ENCODE data around the gene PTPRT. TPM values are rescaled to one million over a fixed set of nuclear protein-coding genes. Genes with fewer than 3 reads are reported as not detected.

PTPRT gene
- total RNA-seq, 1 donor from 2014 or later = not detected

DNA sequence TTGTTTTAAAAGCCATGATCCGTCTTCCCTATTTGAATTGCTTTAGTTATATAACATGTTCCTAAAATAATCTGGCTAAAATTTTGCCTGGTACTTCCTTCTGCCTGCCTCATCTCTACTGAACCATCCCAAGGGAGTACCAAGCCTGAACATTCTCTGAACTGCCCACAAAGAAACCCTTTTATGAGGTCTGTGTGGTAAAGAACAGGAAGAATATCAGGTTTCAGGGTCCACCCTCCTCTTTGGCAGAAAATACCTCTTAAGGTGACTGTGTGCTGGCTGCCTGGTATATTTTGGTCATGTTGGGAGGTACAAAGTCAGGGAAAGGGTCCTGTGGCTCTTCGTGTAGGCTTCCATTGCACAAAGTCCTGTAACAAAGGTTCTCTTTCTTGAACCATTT is 997.4 kb downstream of the PTPRT start:
- DNase-seq (ENCODE audit: low read depth) = no peak

DNA sequence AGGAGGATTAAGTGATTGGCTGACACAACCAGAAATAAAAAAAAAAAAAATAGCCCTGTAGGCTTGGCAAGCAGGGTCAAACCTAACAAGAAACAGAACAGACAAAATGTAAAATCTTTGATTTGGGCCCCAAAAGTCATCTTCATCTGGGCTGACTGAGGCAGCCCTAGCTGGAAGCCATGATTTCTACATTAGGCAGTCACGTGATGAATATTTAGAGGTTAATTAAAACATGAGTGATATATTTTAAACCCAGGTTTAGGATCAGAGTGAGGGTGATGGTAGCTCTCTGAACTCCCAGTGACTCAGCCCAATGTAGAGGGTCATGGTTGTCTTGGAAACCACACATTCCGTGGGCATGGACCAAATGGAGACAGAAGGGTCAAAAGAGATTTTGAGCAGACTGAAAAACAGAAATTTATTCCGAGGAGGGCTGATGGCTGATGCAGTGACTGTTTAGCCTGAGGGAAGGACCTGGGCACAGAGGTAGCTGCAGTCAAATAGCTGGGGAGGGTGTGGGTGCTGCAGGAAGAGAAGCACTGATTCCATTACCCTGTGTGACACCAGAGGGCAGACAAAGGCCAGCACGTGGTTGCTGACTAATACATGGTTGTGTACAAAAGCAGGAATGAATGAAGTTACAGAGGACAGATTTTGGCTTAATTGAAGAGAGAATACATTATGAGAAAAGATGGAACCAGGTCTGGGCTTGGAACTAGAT is 998.4 kb downstream of the PTPRT start:
- no peak for DNase-seq (ENCODE audit: low read depth)

DNA sequence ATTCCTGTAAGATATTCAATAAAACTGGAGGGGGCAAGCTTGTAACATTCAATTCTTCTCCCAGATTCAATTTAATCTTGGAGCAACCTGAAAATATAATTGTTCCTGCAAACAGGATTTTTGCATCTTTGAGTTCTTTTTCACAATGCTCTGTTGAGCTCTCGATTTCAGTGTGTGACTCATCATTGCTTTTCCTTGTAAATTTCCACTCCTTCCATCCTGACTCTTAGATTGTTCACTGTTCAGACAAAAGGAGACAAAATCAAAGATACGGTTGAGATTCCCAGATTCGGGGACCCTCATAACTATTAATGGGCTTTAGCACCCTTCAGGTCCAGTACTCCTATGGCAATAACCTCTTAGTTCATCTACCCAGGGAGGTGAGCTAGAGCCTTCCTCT is 999.6 kb downstream of the PTPRT start:
- DNase-seq (ENCODE audit: low read depth) = no peak

DNA sequence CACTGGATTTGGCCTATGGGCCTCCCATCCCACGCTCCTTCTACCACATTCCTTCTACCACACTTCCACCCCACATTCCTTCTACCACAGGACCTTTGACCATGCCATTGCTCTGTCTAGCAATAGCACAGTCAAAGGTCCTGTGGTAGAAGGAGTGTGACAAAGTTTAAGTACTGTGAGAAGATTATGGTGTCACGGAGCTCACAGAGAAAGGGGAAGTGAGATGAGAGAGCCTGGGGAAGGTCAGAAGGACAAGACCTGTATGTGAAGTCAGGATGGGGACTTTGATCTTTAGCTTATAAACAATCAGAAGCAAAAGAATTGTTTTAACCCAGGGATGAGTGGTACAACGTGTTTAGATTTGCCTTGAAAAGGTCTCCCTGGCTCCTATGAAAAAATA is 1003.4 kb downstream of the PTPRT start:
- no peak for DNase-seq (ENCODE audit: low read depth)

DNA sequence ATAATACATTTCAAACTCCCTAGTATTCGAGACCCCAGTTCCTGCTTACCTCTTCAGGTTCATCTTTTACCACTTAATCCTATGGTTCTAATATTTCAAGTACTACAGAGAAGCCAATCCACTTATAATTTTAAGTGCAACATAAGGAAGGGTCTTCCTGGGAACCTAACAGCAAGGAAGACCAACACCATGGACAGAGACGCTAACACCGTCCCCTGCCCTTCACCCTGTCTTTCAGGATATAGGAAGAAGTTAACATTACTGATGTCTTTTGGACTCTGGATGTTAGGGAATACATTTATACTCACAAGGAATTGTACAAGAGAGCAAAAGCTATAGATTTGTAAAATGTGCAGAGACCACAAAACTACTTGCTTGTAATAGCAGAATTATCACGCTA is 1006.6 kb downstream of the PTPRT start:
- no peak for DNase-seq (ENCODE audit: low read depth)

DNA sequence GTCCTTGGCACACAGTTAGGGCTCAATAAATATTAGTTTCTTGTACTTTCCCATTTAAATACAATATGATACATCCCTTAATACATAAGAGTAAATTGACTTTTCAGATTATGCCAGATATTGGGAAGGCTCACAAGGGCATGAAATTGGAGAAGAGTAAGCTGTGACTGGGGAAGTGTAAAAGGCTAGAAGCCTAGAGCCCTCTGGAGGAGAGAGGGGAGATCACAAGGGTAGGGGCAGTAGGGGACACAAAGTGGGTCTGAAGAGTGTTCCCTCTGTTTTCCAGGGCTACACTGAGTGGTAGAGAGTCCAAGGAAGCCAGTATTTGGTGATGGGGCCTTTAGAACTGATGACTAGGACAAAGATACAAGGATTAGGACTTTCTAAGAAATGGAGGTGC is 1008.6 kb downstream of the PTPRT start:
- DNase-seq (ENCODE audit: low read depth) = no peak

DNA sequence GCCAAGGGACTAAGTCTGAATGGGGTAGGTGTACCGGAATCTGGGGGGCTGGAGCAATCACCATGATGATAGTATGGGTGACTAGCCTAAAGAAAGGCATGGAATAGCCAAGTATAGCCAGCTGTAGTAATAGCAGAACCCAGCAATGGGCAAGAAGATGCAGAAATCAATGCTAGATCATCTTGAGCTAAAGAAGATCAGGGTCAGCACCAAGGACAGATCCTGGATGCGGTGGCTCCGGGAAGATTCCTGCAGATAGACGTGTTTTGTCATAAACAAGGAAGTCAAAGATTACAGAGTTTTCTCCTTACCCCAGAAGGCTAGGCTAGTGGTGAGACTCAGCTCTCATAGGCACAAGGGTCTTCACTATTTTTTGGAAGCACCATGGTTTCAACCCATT is 1009.9 kb downstream of the PTPRT start:
- no peak for DNase-seq (ENCODE audit: low read depth)

DNA sequence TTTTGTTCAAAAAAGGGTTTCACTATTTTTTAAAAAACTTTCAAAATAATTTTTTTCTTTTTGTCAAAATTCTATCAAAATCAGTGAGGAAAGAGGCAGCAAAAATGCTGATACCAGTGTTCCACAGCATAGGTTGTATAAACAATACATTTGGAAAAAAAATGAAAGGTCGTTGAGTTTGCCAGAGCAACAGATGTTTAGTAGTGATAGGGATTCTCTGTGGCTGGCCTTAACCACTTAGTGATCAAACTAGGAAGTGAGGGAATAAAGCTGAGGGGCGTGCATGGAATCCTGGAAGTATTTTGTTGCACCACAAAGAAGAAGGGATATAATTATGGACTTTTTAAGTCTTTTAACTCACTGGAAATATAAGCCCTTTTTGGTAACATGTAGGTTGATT is 1016.3 kb downstream of the PTPRT start:
- DNase-seq (ENCODE audit: low read depth) = no peak

DNA sequence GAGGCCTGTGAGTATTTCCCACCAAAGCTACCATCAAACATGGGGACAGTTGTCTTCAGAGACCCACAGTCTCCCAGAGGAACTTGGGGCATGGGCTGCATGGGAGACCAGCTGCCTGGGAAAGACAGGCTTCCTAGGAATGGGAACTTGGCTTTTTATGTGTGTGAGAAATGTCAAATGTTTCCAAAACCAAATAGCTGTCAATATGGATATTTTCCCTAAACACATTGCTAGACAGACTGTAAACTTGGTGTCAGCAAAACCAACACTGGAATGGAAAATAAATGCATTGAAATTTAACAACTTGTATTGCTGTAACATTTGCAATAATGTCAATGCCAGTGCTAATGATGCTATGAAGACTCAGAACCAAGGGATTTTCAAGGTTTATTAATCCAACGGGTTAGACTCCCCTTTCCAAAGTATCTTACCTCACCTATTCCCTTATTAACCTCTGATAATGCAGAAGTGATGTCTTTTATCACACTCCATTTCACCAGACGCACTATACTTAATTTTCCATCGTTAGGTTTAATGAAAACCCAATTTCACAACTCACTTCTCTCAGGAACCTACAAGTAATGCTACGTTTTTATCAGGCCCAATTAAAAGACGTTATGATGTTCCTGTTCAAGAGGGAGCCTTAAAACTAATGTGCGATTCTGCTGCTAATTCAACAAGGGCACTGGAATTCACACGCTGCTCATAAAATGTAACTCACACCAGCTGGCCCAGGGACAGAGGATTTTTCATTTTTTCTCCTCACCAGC is 1025.4 kb downstream of the PTPRT start:
- DNase-seq (ENCODE audit: low read depth) = no peak

DNA sequence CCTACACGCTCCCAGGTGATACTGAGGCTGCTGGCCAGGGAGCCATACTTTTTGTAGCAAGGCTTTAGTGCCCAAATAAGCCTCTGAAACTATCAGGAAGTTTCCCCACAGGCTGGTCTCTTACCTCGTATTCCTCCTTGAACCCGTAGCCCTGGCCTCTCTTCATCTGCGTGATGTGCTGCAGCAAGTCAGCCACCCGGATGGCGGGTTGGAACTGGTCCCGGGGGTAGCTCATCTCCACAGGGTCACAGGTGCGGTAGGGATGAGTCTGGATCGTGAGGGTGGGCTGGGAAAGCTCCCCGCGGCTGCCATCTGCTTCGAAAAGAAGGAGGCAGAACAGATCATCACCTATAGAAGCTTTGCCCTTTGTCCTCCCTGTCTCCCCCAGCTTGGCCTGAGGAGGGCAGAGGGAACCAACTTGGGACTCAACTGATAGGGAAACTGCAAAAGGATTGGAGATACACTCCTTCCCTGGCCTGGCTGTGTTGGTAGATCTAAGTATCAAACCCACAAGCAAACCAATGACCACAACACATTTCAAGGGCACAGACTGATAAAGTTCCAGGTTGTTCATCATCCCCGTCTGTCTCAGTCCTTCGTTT is 1028.4 kb downstream of the PTPRT start:
- no peak for DNase-seq (ENCODE audit: low read depth)

DNA sequence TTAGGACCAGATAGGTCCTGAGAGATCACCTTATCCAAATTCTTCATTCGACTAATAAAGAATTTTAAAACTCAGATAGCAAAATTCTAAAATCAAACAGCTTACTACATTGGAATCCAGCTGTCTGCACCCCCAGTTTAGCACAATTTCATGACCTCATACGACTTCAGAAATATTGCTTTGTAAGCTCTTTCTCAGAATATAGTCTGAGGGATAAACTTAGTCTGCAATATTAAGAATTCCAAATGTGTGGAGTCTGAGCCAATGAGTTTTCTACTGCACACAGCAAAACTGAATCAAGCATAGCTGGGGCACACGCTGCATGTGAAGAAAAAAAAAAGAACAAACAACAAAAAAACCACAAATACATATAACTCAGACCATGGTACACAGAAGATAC is 1029.9 kb downstream of the PTPRT start:
- DNase-seq (ENCODE audit: low read depth) = no peak

DNA sequence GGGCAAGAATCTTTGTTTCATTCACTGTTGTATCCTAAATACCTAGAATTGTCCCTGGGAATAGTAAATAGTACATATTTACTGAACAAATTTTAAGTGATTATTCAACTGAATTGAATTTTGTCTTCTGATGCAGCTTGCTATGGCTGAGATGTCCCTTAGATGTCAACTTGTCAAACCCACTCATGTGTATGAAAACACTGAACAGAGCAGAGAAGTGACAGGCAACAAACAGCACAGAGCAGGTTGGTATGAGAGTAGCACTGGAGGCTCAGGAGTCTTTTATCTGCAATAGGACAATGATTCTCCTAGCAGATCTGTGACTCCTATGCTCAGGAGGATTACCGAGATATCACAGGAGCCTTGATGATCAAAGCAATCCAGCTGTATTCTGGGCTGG is 1031.4 kb downstream of the PTPRT start:
- DNase-seq (ENCODE audit: low read depth) = no peak

DNA sequence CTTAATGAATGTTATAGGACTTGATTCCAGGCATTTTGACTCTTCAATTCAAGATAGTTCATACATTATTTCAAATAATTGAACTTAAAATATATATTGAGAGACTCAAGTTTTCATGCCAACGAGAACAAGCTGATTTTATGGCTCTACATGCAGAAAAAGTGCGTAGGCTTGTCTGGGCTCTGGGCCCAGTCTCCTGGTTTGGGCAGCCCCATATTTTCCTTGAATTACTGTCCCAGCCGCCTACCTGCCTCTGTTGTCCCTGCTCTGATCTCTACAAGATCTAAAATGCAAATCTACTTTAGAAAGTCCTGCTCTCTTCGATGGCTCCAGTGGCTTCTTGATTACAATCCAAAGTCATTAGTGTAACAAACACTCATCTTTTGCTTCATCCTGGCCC is 1034.1 kb downstream of the PTPRT start:
- DNase-seq (ENCODE audit: low read depth) = no peak

DNA sequence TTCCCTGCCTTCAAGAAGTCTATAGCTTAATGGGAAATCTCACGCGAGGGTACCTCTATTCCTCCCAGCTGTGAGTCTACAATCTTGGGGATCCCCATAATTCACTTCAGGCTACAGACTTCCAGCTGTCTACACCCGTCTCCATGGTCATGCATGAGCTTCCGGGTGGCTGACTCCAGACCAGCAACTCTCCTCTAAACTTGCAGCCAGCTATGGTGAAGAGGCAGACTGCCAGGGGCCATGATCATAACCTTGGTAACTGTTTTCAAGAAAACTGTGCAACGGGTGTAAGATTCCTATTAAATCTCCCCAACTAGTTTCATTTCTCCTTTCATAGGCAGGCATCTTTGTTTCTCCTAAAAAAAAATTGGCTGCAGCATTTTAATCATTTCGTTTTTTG is 1037.1 kb downstream of the PTPRT start:
- no peak for DNase-seq (ENCODE audit: low read depth)

DNA sequence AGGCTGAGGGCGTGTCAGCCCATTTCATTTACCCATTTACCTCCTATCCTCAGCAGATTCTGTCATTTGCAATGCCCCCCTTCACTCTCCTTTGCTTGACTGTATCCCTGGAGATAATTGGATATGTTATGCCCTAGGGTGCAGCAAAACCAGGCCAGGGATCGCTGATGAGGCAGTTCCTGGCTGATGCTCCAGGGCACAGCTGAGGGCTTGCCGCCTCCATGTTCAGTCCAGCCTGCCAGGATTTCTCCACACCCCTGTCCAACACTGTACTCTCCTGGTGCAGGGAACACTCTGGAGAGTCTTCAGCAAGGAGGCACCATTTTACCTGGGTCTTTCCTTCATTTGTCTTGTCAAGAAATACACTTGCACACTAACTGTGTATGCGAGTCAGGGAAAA is 1039.5 kb downstream of the PTPRT start:
- no peak for DNase-seq (ENCODE audit: low read depth)

DNA sequence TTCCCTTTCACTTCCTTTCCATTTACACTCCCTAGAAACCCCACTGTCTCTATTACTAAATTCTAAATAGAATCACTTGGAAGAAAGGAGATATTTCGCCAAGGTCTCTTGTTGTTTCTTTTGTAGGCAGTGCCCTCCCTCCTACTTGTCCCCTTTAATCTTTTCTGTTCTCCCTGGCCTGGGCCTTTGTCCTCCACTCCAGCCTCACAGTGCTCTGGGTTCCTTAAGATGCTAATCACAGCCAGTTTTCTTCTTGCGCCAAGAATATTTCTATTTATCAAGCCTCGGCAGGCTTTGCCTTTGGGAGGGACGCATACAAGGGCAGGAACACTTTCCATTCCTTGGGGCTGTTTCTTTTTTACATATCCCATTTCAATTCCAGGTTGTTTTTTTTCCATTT is 1051.0 kb downstream of the PTPRT start:
- DNase-seq (ENCODE audit: low read depth) = no peak

DNA sequence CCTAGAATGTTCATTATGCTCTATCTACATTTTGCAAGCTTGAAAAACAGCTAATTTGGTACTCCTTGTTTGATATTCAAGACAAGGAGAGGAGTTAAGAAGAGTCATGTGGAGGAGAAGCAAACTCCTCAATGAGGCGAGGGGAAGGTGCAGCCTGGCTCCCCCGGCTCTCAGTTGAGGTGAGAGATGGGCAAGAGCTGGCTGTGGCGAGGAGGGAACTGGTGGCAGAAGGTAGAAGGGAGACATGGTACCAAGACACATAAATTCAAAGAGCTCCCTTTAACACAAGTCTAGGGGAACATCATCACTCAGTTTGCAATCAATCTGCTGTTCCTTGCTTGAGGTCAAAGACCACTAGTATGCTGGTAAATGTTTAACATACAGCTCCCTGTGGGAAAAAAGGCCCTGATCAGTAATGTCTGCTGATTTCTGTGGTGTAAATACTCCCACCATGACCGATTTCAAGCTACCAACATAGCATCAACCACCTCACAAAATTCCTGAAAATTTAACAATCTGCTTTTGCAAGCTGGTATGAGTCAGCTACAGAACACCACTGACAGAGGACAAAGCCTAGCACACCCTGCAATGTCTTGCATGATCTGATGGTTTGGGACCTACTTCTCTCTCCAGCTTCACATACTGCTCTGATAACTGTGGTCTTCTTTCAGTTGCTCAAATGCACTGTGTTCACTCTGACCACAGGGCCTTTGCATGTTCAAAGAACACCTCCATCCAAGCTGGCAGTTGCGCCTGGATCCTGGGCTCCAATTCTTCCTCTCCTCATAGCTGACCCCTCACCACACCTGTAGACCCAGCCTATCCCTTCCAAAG is 1055.2 kb downstream of the PTPRT start:
- no peak for DNase-seq (ENCODE audit: low read depth)

DNA sequence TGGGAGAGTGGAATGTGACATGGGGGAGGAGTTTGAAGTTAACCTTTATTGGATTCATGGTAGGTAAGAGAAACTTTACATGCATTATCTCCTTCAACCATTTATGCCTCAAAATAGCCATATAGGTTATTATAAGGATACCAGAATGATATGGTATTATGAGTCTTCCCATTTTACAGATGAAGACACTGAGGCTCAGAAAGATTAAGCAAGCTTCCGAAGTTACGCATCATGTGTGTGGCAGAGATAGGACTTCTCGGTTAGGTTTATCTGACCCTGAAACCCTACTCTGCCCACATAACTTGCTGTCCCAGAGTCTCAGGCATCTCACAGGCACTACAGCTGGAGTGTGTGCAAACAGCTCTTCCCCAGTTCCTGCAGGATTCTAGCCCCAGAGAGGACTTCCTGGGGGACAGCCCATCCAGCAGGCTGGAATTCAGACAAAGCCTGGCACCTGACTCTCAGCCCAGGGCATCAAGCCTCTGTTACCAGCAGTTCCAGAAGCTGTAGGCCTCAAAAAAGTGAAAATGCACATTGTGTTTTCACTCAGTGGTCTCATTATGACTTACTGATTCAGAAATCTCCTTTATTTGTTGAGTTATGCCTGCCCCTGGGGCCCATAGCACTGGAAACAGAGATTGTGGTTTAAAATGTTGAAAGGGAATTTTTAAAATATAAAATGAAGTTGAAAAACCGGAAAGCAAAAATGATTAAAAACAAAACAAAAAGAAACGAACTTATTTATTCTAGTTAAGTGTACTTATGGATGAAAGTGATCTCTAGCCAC is 1058.7 kb downstream of the PTPRT start:
- DNase-seq (ENCODE audit: low read depth) = no peak

DNA sequence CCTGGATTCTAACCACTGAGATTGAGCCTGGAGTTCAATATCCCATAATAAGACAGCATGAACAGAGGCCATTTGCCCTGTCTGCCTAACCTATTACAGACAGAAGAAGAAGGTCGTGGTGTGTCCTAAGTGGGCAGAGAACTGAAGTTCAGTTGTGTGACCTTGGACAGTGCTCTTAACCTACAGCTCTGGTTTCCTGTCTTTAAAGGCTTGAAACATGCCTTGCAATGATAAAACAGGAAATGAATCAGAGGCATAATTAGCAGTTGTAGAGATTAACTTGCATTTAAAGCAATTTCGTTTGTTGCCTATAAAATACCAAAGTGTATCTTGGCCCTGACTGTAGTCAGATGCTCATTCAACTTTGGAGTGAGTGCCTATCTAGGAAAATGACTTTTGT is 1064.3 kb downstream of the PTPRT start:
- DNase-seq (ENCODE audit: low read depth) = no peak

DNA sequence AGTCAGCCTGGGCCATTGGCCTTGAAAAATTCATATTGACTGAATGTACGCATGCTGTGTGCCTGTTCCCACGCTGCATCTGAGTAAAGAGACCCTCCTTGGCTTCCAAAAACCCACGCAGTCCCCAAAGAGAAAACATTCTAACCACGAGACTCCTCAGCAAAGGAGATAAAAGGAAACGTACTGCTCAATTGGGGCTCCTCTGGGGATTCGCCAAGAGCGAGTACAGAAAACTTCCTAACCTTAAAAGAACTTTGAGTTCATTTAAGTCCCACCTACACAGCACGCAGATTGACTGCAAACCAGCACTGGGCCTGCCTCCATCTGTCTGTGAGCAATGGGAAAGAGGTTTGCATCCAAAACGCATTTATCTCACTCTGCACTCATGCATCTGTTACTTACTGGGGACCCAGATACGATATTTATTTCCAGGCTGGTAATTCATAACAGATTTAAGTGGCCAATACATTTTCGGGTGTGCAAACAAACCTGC is 1065.7 kb downstream of the PTPRT start:
- DNase-seq (ENCODE audit: low read depth) = no peak

DNA sequence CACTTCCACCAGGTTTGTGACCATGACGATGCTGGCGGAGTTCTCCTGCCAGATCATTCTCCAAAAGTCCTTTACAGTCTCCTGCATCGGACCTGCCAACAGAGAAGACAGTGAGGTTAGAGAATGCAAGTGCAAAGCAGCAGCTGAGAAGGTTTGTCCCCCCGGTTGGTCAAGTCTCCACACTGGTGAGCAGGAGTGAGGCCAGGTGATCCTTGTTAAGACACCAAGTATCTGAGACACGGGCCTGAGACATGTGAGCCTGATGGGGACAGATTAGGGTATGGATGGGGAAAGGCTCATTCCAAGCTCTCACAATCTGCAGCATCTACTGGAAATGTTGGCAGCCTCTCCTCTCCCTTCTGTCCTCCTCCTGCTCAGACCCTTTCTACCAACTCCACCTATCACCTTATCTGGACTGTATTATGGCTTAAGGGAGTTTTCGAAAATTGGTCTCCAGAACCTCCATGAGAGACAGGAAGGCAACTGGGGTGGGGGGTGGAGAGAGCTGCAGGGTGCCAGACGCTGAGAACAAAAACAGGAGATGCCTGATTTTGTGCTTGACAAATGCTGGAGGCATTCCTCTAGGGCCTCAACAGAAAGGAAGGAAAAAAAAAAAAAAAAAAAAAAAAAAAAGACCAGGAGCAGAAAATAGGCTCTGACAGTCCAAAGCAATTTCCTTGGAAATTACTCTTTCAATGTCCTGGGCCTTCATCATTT is 1071.1 kb downstream of the PTPRT start:
- DNase-seq (ENCODE audit: low read depth) = no peak
